Measurements from ENCODE around the gene GAP43.

DNA sequence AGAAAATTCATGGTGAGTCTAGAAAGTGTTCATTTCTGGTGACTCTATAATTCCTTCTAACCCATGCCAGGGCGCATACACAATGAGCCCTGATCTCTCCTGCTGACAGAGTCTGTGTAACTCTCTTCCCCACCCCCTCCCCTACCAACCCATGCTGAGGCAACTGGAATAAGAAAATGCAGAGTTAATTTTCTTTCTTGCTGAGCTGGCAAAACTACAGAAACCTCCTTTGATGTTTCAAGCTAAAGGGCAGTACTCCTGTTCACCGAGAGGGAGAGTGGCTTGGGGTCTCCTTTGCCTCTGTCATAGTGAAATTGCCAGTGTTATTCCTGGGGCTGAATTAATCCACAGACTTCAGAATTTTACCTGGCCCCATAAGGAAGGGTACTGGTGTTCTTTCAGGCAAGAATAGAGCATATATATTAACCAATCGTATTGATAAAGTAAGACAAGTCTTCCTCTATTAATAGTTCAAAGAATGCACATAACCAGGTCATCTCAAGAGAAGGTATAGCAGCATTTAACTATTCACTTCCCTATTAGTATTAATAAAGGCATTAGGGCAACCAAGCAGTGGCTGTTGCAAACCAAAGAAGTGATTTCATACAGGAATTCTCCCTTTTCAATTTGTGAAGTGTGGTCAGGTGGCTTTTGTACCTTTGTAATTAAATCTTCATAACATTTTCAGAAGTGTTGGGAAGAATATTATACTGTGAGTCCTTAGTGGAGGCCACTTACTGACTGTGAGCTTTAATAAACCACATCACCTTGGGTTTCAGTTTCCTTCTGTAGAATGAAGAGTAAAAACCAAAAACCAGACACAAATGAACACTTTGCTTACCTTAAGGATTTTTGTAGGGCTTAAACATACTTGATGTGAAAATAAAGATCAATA is 4.1 kb downstream of the GAP43 start:
- TF ChIP-seq, protein P1, sequence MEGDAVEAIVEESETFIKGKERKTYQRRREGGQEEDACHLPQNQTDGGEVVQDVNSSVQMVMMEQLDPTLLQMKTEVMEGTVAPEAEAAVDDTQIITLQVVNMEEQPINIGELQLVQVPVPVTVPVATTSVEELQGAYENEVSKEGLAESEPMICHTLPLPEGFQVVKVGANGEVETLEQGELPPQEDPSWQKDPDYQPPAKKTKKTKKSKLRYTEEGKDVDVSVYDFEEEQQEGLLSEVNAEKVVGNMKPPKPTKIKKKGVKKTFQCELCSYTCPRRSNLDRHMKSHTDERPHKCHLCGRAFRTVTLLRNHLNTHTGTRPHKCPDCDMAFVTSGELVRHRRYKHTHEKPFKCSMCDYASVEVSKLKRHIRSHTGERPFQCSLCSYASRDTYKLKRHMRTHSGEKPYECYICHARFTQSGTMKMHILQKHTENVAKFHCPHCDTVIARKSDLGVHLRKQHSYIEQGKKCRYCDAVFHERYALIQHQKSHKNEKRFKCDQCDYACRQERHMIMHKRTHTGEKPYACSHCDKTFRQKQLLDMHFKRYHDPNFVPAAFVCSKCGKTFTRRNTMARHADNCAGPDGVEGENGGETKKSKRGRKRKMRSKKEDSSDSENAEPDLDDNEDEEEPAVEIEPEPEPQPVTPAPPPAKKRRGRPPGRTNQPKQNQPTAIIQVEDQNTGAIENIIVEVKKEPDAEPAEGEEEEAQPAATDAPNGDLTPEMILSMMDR (conservative IDR thresholded peaks at IDR 0.05; ENCODE audit: low read length), result no peak
- no peak for TF ChIP-seq EZH2phosphoT487 (IDR thresholded peaks at IDR 0.05; ENCODE audit: borderline replicate concordance)

Data from Loucy (cell line).